ENCODE data around the gene CNTNAP5. TPM values are rescaled to one million over a fixed set of nuclear protein-coding genes. Genes with fewer than 3 reads are reported as not detected.

CNTNAP5 gene
- total and polyA plus RNA-seq, 7 experiments from 2014 or later, result not detected

- CTCF ChIA-PET, result no interaction called here
- H3K27ac Mint-ChIP-seq, result no peak overlapping the region
- H3K27me3 Mint-ChIP-seq, result peaks cover 21 to 55% (median 43%) of the 10 kb centered on the region in 5 donors
- intact Hi-C loops (cut with micrococcal nuclease), result no loop called here
- no peaks in the 10 kb centered on the region for H3K27me3 ChIP-seq (ENCODE audit: control insufficient read depth in 2 of 2, insufficient read depth in 2 of 2, low read length in 2 of 2)
- no peaks in the 10 kb centered on the region for H3K4me1 ChIP-seq (ENCODE audit: control insufficient read depth in 2 of 2, insufficient read depth in 2 of 2, low read length in 2 of 2)
- no peak overlapping the region for H3K27ac ChIP-seq (ENCODE audit: low read depth, low read length)
- no peaks in the 10 kb centered on the region for H3K36me3 ChIP-seq (ENCODE audit: control insufficient read depth in 2 of 3, insufficient read depth in 3 of 3, low read length in 3 of 3)
- H3K4me3 Mint-ChIP-seq, result peak overlapping the region in 1 of 10 donors; percentile 27
- DNase-seq, result no peak
- ATAC-seq, result no peak
- peaks cover 0 to 20% (median 6%) of the 10 kb centered on the region in 11 donors for H3K9me3 Mint-ChIP-seq
- H3K9me3 ChIP-seq (ENCODE audit: control insufficient read depth in 2 of 3, low read length in 3 of 3), result peaks cover 0 to 4% (median 0%) of the 10 kb centered on the region in 3 experiments
- H3K4me1 Mint-ChIP-seq, result peaks cover 0 to 7% (median 0%) of the 10 kb centered on the region in 7 donors
- POLR2A ChIA-PET, result no interaction called here
- no peak overlapping the region for H3K4me3 ChIP-seq (ENCODE audit: low read length)
- peaks cover 0 to 1% (median 0%) of the 10 kb centered on the region in 5 donors for H3K36me3 Mint-ChIP-seq
Measured at GRCh38 chr2:124024561-124025170, 421 bp upstream of the CNTNAP5 start.

GRCh38 chr2:124025891-124026434, 876 bp downstream of the CNTNAP5 start:
- H3K4me1 ChIP-seq (ENCODE audit: control insufficient read depth in 2 of 2, insufficient read depth in 2 of 2, low read length in 2 of 2), result no peaks in the 10 kb centered on the region
- CTCF ChIA-PET, result no interaction called here
- no peaks in the 10 kb centered on the region for H3K36me3 ChIP-seq (ENCODE audit: control insufficient read depth in 2 of 3, insufficient read depth in 3 of 3, low read length in 3 of 3)
- Mint-ChIP-seq H3K9me3 (peaks cover 0 to 23% (median 6%) of the 10 kb centered on the region in 11 donors), H3K27me3 (peaks cover 21 to 54% (median 43%) of the 10 kb centered on the region in 5 donors), H3K4me1 (peaks cover 0 to 7% (median 0%) of the 10 kb centered on the region in 7 donors), H3K36me3 (peaks cover 0 to 1% (median 0%) of the 10 kb centered on the region in 5 donors), H3K27ac (no peak overlapping the region), H3K4me3 (no peak overlapping the region)
- no peak overlapping the region for H3K27ac ChIP-seq (ENCODE audit: low read depth, low read length)
- POLR2A ChIA-PET, result no interaction called here
- H3K9me3 ChIP-seq (ENCODE audit: control insufficient read depth in 2 of 3, low read length in 3 of 3), result peaks cover 0 to 4% (median 0%) of the 10 kb centered on the region in 3 experiments
- ATAC-seq (no peak), DNase-seq (no peak)
- no peaks in the 10 kb centered on the region for H3K27me3 ChIP-seq (ENCODE audit: control insufficient read depth in 2 of 2, insufficient read depth in 2 of 2, low read length in 2 of 2)
- intact Hi-C loops (cut with micrococcal nuclease), result no loop called here
- H3K4me3 ChIP-seq (ENCODE audit: low read length), result no peak overlapping the region

GRCh38 chr2:124026503-124026902, 1.4 kb downstream of the CNTNAP5 start:
- ChIA-PET CTCF (no interaction called here), POLR2A (no interaction called here)
- Mint-ChIP-seq H3K4me1 (peaks cover 0 to 7% (median 0%) of the 10 kb centered on the region in 7 donors), H3K27ac (no peak overlapping the region), H3K36me3 (peaks cover 0 to 1% (median 0%) of the 10 kb centered on the region in 5 donors), H3K9me3 (peaks cover 0 to 25% (median 6%) of the 10 kb centered on the region in 11 donors), H3K4me3 (no peak overlapping the region), H3K27me3 (peaks cover 21 to 49% (median 43%) of the 10 kb centered on the region in 5 donors)
- Histone ChIP-seq H3K27me3 (ENCODE audit: control insufficient read depth in 2 of 2, insufficient read depth in 2 of 2, low read length in 2 of 2) (no peaks in the 10 kb centered on the region), H3K4me3 (ENCODE audit: low read length) (no peak overlapping the region), H3K36me3 (ENCODE audit: control insufficient read depth in 2 of 3, insufficient read depth in 3 of 3, low read length in 3 of 3) (no peaks in the 10 kb centered on the region), H3K9me3 (ENCODE audit: control insufficient read depth in 2 of 3, low read length in 3 of 3) (peaks cover 0 to 4% (median 0%) of the 10 kb centered on the region in 3 experiments), H3K4me1 (ENCODE audit: control insufficient read depth in 2 of 2, insufficient read depth in 2 of 2, low read length in 2 of 2) (no peaks in the 10 kb centered on the region), H3K27ac (ENCODE audit: low read depth, low read length) (no peak overlapping the region)
- intact Hi-C loops (cut with micrococcal nuclease), result no loop called here
- DNase-seq (no peak), ATAC-seq (no peak)

GRCh38 chr2:124027182-124027581, 2.1 kb downstream of the CNTNAP5 start:
- Histone ChIP-seq H3K36me3 (ENCODE audit: control insufficient read depth in 2 of 3, insufficient read depth in 3 of 3, low read length in 3 of 3) (no peaks in the 10 kb centered on the region), H3K4me3 (ENCODE audit: low read length) (no peak overlapping the region), H3K27ac (ENCODE audit: low read depth, low read length) (no peak overlapping the region), H3K27me3 (ENCODE audit: control insufficient read depth in 2 of 2, insufficient read depth in 2 of 2, low read length in 2 of 2) (no peaks in the 10 kb centered on the region), H3K4me1 (ENCODE audit: control insufficient read depth in 2 of 2, insufficient read depth in 2 of 2, low read length in 2 of 2) (no peaks in the 10 kb centered on the region), H3K9me3 (ENCODE audit: control insufficient read depth in 2 of 3, low read length in 3 of 3) (peaks cover 0 to 4% (median 0%) of the 10 kb centered on the region in 3 experiments)
- DNase-seq (no peak), ATAC-seq (no peak)
- ChIA-PET CTCF (no interaction called here), POLR2A (no interaction called here)
- Mint-ChIP-seq H3K27ac (no peak overlapping the region), H3K36me3 (peaks cover 0 to 1% (median 0%) of the 10 kb centered on the region in 5 donors), H3K4me1 (peaks cover 0 to 7% (median 0%) of the 10 kb centered on the region in 7 donors), H3K27me3 (peaks cover 21 to 49% (median 43%) of the 10 kb centered on the region in 5 donors), H3K4me3 (no peak overlapping the region), H3K9me3 (peaks cover 0 to 25% (median 7%) of the 10 kb centered on the region in 11 donors)
- intact Hi-C loops (cut with micrococcal nuclease), result no loop called here

- no peaks in the 10 kb centered on the region for H3K9me3 ChIP-seq (ENCODE audit: control insufficient read depth in 2 of 3, low read length in 3 of 3)
- POLR2A ChIA-PET, result no interaction called here
- H3K4me1 ChIP-seq (ENCODE audit: control insufficient read depth in 2 of 2, insufficient read depth in 2 of 2, low read length in 2 of 2), result no peaks in the 10 kb centered on the region
- no peak overlapping the region for H3K27ac Mint-ChIP-seq
- no peak for ATAC-seq
- H3K27me3 Mint-ChIP-seq, result no peaks in the 10 kb centered on the region
- H3K4me1 Mint-ChIP-seq, result peaks cover 0 to 2% (median 0%) of the 10 kb centered on the region in 7 donors
- H3K4me3 ChIP-seq (ENCODE audit: low read length), result no peak overlapping the region
- H3K9me3 Mint-ChIP-seq, result peaks cover 0 to 17% (median 3%) of the 10 kb centered on the region in 11 donors
- no peaks in the 10 kb centered on the region for H3K36me3 ChIP-seq (ENCODE audit: control insufficient read depth in 2 of 3, insufficient read depth in 3 of 3, low read length in 3 of 3)
- H3K36me3 Mint-ChIP-seq, result no peaks in the 10 kb centered on the region
- CTCF ChIA-PET, result no interaction called here
- DNase-seq, result no peak
- H3K27me3 ChIP-seq (ENCODE audit: control insufficient read depth in 2 of 2, insufficient read depth in 2 of 2, low read length in 2 of 2), result no peaks in the 10 kb centered on the region
- no peak overlapping the region for H3K27ac ChIP-seq (ENCODE audit: low read depth, low read length)
- intact Hi-C loops (cut with micrococcal nuclease), result no loop called here
- no peak overlapping the region for H3K4me3 Mint-ChIP-seq
Measured at GRCh38 chr2:124032799-124033198, 7.7 kb downstream of the CNTNAP5 start.

GRCh38 chr2:124034265-124034664, 9.2 kb downstream of the CNTNAP5 start:
- Mint-ChIP-seq H3K27me3 (no peaks in the 10 kb centered on the region), H3K9me3 (peaks cover 0 to 17% (median 3%) of the 10 kb centered on the region in 11 donors), H3K27ac (no peak overlapping the region), H3K4me1 (peaks cover 0 to 2% (median 0%) of the 10 kb centered on the region in 7 donors), H3K4me3 (no peak overlapping the region), H3K36me3 (no peaks in the 10 kb centered on the region)
- Histone ChIP-seq H3K27me3 (ENCODE audit: control insufficient read depth in 2 of 2, insufficient read depth in 2 of 2, low read length in 2 of 2) (no peaks in the 10 kb centered on the region), H3K27ac (ENCODE audit: low read depth, low read length) (no peak overlapping the region), H3K4me3 (ENCODE audit: low read length) (no peak overlapping the region), H3K9me3 (ENCODE audit: control insufficient read depth in 2 of 3, low read length in 3 of 3) (no peaks in the 10 kb centered on the region), H3K4me1 (ENCODE audit: control insufficient read depth in 2 of 2, insufficient read depth in 2 of 2, low read length in 2 of 2) (no peaks in the 10 kb centered on the region), H3K36me3 (ENCODE audit: control insufficient read depth in 2 of 3, insufficient read depth in 3 of 3, low read length in 3 of 3) (no peaks in the 10 kb centered on the region)
- ChIA-PET CTCF (no interaction called here), POLR2A (no interaction called here)
- ATAC-seq (no peak), DNase-seq (no peak)
- intact Hi-C loops (cut with micrococcal nuclease), result no loop called here

GRCh38 chr2:124035001-124035400, 9.9 kb downstream of the CNTNAP5 start:
- CTCF ChIA-PET, result no interaction called here
- peaks cover 0 to 14% (median 3%) of the 10 kb centered on the region in 11 donors for H3K9me3 Mint-ChIP-seq
- no peak overlapping the region for H3K27ac Mint-ChIP-seq

More at GRCh38 chr2:124035001-124035400, 9.9 kb downstream of the CNTNAP5 start:
- H3K9me3 ChIP-seq (ENCODE audit: control insufficient read depth in 2 of 3, low read length in 3 of 3), result no peaks in the 10 kb centered on the region
- H3K27me3 ChIP-seq (ENCODE audit: control insufficient read depth in 2 of 2, insufficient read depth in 2 of 2, low read length in 2 of 2), result no peaks in the 10 kb centered on the region
- Mint-ChIP-seq H3K4me3 (no peak overlapping the region), H3K27me3 (no peaks in the 10 kb centered on the region), H3K4me1 (no peaks in the 10 kb centered on the region), H3K36me3 (no peaks in the 10 kb centered on the region)
- H3K4me3 ChIP-seq (ENCODE audit: low read length), result no peak overlapping the region
- ATAC-seq (no peak), DNase-seq (no peak)
- POLR2A ChIA-PET, result no interaction called here
- H3K36me3 ChIP-seq (ENCODE audit: control insufficient read depth in 2 of 3, insufficient read depth in 3 of 3, low read length in 3 of 3), result no peaks in the 10 kb centered on the region
- no peaks in the 10 kb centered on the region for H3K4me1 ChIP-seq (ENCODE audit: control insufficient read depth in 2 of 2, insufficient read depth in 2 of 2, low read length in 2 of 2)
- intact Hi-C loops (cut with micrococcal nuclease), result no loop called here
- no peak overlapping the region for H3K27ac ChIP-seq (ENCODE audit: low read depth, low read length)
